ENCODE measurements around the gene NAGK.
A peak's percentile ranks its signal among the peaks of the same experiment; 100 is the strongest.
"Not testable (repeated sequence)": the region's sequence is repeated elsewhere in the genome, so short reads cannot be mapped to it uniquely, and the experiment has no call there.

The NAGK gene

DNA sequence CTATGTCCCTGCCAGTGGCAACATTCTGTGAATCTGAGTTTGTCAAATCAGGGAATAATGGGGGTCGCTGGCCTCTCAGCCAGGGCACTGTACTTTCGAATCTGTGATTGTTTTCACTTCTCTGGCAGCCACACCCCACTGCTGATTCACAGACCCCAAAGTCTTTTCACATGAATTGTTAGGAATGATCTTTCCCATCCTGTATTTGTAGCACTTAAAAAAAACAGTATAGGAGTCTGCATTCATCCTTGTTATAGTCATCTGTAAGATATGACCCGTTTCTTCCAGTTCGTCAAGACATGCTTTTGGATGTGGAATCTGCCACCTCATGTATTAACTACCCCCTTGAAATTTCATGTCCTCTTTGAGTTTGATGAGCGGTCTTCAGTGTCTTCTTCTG lies 928 bp downstream of the NAGK start:
- DNase-seq (ENCODE audit: low spot score), result no peak

DNA sequence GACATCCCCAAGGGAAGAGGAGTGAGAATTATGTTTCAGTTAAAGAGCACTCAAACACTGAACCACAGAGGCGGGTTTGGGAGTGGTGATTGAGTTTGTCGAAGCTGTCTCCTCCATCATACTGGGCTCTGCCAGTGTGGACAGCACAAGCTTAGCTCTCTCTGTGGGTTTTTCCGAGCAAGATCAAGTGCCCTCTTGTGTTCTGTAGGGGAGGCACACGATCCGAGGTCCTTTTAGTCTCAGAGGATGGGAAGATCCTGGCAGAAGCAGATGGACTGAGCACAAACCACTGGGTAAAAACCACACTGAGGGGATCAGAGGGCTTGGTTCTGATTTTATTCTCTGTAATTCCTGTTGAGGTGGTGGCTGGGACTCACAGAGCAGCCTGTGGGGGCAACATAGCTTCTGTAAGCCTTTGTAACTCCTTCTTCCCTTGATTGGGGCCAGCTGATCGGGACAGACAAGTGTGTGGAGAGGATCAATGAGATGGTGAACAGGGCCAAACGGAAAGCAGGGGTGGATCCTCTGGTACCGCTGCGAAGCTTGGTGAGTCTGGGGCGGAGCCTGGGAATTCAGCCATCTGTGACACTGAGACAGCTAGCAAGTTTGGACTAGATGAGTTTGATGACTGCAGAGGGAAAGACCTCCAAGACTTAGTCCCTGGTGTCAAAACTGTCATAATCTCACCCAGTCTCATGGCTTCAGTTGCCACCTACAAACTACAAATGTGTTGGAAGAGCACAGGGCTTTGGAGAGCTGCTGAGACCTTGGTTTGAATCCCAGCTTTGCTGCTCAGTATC lies 2.0 kb downstream of the NAGK start:
- peak; percentile 28 for DNase-seq (ENCODE audit: low spot score)

DNA sequence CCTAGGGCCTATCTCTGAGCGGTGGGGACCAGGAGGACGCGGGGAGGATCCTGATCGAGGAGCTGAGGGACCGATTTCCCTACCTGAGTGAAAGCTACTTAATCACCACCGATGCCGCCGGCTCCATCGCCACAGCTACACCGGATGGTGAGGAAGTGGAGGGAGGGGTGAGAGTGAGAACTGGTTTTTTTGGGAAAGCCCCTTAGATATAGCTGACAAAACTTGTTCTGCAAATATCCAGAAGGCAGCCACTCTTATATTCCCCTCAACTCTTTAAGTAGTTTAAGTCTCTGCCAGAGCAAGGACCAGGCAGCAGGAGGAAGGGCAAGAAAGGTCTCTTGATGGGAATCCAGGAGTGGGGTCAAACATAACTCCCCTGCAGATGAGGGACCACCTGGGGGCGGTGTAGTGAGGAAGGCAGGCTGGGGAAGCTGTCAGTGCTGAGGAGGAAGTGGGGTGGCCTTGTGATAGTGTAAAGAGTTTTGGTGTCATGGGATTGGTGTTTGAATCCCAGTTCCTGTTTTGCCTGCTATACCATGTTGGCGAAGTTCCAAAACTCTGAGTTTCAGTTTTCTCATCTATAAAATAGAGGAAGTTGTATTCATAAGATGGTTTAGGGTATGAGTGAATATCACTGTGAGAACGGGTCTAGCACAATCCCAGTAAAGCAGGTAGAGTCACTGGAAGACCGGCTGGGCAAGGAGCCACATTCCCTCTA lies 3.4 kb downstream of the NAGK start:
- peak; percentile 37 for DNase-seq (ENCODE audit: low spot score)

DNA sequence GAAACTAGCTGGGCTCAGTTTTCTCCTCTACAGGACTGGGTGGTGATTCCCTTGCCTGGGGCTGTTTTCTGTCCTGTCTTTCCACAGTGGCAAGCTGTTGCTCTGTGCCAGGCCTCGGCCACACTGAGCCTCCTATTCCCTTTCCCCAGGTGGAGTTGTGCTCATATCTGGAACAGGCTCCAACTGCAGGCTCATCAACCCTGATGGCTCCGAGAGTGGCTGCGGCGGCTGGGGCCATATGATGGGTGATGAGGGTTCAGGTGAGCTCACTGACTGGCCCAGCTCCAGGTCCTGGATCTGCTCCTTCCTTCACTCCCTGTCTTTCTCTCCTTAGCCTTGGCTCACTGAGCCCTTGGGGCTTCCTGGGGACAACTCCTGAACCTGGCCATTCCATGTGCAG lies 4.0 kb downstream of the NAGK start:
- DNase-seq (ENCODE audit: low spot score), result no peak

DNA sequence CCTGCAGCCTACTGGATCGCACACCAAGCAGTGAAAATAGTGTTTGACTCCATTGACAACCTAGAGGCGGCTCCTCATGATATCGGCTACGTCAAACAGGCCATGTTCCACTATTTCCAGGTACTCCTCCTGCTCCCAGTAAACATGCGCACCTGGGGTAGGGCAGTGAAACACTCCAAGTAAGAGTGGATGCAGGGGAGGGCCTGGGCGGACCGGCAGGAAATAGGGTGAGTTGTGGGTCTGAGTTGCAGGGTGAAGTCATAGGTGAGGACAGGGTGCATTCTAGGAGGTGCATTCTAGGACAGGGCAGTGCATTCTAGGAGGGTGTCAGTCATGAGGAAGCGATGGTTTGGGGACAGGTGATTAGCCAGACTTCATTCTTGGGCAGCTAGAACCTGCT lies 5.0 kb downstream of the NAGK start:
- DNase-seq (ENCODE audit: low spot score), result no peak

DNA sequence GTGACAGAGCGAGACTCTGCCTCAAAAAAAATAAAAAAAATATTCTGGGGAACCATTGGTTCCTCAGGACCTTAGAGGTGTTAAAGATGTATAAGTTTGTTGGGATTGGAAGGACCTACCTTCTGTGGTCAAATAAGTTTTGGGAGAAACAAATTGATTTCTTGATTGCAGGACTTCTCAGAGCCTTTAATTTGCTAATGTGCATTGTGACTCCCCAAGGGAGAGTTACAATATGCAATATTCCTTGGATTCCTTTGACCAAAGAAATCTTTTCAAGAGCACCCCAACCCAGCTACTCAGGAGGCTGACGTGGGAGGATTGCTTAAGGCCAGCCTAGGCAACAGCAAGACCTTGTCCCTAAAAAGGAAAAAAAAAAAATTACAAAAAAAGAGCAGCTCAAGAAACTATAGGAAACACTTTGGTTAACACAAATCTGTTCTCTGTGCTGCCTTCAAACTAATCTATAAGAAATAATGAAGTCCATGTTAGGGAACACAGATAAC lies 6.5 kb downstream of the NAGK start:
- no peak for DNase-seq (ENCODE audit: low spot score)

DNA sequence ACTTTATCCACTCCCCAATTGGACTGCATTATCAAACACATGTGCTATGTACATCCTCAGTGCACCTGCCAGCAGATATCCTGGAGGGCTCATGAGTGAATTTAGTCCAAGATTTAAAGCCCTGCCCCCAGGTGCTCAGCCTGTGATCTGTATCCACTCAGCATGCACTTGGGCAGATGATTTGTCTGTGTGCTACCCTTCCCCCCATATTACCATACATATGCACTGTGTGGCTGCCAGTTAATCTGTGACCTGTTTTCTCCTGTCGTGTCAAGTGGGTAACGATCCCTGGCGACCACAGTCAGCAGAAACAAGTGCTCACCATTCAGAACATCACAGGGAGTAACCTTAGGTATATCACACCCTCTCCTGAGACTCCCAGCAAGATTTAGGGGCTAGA lies 10.2 kb downstream of the NAGK start:
- DNase-seq (ENCODE audit: low spot score), result no peak

DNA sequence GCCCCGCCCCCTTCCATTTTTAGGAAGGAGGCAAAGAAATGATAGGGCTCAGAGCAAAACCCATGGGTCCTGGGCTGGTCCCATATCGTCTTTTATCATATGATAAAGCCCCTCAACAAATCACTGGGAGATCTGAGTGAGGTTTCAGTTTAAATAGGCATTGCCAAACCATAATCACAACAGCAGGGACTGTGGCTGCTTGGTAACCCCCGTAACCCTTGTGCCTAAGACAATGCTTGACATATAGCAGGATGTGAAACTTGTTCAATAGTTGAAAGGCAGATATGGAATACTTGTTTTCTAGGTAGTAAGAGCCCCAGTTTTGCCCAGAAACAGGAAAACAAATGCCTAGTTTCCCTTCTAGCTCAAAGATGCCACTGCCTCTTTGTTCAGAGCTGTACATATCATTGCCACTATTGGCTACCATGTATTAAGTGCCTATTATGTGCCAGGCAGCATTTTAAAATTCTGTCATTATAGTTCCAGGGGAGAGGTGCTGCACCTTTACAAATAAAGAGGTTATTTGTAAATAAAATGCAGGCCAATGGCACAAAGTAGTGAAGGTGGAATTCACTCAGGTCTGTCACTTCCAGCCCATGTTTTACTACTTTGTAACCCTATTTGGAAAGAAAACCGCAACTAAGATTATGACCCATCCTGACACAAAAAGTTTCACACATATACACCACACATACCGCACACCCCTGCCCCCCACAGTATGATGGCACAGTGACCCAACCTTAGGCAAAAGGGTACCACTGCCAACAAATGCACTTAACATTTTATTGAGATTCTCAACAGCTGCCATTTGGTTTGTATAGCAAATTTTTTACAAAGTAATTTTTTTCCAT lies 14.2 kb downstream of the NAGK start:
- no peak for DNase-seq (ENCODE audit: low spot score)

DNA sequence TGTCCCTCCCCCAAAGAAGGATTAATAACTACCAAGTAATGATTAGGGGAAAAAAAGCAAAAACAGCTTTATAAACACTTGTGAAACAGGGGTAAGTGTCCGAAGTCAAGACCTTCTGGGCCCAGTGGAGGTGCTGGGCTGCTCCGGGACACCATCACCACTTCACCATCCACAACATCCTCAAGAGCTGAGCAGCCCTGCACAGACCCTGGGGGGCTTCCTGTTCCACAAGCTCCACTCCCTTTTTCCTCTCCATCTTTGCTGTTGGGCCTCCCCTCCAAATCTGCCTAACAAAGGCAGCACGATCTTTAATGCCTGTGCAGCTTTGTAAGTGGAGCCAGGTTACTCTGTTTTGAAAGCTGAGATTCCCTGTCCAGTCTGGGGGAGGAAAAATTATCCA lies 14.8 kb downstream of the NAGK start:
- not testable (repeated sequence) for DNase-seq (ENCODE audit: low spot score)

DNA sequence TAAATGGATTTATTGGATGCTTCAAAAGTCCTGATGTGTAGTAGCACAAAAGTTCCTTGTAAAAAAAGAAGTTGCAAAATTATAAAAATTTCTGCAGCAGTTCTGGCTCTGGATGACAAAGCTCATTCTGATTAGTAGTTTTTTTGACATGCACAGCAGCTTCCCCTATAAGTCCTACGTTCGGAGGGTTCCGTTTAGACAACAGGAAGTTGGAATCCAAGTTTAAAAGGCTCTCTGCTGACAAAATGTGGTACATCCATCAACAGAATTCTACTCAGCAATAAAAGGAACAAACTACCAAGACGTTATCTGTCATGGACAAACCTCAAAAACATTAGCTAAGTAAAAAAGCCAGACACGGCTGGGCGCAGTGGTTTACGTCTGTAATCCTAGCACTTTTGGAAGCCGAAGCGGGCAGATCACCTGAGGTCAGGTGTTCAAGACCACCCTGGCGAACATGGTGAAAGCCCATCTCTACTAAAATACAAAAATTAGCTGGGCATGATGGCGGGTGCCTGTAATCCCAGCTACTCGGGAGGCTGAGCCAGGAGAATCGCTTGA lies 15.4 kb downstream of the NAGK start:
- DNase-seq (ENCODE audit: low spot score), result not testable (repeated sequence)

DNA sequence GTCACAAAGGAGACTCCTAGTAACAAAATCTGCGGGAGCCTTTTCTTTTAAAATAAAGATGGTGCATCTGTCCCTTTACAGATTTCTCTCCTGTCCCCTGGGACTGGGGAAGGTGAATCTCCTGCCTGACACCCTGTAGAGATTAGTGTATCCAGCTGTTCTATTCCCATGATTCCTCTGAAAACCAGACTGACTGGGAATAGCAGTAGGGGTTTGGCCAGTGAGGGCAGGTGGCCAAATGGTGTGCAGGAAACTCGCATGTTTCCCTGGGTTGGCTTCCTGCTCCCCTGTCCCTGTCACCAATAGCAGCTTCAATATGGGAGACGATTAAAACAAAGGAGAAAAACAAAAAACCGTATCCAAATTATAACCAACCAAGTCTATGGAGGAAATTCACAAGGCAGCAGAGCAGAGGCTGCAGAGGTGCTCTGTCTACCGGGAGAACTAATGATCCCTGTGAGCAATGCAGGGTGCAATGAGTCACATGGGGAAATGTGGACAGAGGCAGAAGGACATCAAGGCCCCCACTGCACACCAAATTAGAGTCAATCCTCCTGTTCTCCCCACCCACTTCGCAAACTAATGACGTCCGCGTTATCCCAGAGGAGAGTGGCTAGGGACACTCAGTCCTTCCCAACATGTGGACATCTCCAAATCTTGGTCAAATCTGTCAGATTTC lies 17.0 kb downstream of the NAGK start:
- DNase-seq (ENCODE audit: low spot score), result not testable (repeated sequence)

DNA sequence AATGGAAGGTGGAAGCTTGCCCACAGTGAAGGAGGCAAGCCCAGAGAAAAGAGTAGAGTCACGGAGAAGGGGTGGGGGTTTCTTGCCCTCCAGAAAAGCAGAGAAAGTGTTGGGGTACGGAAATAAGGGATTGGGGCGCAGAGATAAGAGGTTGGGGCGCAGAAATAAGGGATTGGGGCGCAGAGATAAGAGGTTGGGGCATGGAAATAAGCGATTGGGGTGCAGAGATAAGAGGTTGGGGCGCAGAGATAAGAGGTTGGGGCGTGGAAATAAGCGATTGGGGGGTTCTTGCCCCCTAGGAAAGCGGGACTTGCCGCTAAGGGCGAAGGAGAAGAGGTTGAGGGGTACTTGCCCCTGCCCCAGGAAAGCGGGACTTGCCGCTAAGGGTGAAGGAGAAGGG lies 21.0 kb downstream of the NAGK start:
- DNase-seq (ENCODE audit: low spot score), result not testable (repeated sequence)

DNA sequence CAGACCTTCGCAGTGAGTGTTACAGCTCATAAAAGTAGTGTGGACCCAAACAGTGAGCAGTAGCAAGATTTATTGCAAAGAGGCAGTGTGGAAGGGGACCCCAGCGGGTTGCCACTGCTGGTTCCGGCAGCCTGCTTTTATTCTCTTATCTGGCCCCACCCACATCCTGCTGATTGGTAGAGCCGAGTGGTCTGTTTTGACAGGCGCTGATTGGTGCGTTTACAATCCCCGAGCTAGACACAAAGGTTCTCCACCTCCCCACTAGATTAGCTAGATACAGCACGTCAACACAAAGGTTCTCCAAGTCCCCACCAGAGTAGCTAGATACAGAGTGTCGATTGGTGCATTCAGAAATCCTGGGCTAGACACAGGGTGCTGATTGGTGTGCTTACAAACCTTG lies 23.4 kb downstream of the NAGK start:
- DNase-seq (ENCODE audit: low spot score), result not testable (repeated sequence)

DNA sequence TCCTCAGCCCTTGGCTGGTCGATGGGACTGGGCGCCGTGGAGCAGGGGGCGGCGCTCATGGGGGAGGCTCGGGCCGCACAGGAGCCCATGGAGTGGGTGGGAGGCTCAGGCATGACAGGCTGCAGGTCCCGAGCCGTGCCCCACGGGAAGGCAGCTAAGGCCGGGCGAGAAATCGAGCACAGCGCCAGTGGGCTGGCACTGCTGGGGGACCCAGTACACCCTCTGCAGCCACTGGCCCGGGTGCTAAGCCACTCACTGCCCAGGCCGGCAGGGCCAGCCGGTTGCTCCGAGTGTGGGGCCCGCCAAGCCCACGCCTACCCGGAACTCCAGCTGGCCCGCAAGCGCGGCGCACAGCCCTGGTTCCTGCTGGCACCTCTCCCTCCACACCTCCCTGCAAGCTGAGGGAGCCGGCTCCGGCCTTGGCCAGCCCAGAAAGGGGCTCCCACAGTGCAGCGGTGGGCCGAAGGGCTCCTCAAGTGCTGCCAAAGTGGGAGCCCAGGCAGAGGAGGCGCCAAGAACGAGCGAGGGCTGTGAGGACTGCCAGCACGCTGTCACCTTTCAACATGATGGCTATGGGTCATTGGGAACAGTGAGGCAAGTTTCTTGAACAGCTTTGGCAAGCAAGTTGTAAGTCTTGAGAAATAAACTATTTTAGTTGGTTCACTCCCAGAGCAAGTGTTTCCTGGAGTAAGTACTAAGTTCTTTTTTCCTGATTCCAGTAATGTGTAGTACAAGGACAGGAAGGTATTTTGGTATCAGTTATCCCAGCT lies 24.2 kb downstream of the NAGK start:
- DNase-seq (ENCODE audit: low spot score), result not testable (repeated sequence)

DNA sequence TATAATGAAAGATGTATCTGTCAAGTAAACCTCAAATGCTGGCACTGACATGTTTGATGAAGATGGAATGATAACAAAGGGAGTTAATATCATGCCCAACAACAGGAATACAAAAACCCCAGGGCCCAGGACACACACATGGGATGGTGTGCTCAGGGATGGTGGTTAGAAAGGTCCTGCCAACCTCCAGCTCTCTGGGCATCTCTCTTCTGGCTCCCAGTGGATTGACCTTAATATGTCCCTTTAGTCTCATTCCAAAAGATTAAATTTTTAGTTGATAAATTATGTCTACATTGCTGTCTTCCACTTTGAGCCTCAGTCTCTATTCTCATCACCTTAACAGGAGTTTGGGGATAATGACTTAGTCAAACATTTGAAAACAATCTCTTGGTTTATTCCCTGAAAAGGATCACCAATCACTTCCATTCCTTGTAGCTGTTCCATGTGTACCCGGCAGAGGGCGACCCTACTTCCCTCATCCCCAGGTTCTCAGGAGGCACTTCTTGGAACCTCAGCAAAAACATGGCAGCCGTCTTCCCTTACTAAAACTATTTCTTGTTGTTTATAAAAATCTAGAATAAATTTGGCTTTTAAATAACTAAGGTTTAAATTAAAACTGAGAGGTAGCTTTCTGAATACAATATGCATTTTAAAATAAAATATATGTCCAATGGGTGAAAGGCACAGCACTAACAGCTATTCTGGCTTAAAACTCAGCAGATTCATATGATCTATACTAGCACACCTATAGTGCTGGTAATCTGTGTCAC lies 31.9 kb downstream of the NAGK start:
- peak; percentile 59 for DNase-seq (ENCODE audit: low spot score)

DNA sequence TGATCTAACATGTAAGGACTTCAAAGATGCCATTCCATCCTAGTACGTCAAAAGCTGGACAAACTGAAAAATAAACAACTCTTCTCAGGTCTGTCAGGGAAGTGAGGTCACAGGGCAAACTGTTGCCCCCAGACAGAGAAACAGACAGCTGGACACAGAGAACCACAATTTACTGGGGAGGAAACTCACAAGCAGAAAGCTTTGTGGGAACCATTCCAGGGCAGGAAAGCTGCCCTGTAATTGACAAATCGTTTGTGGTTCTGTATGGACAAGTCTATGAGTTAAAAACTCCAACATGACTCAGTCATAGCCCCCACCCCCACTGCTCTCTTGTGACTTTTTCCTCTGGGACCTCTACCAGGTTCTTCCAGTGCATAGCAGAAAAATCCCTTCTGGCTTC lies 33.2 kb downstream of the NAGK start:
- no peak for DNase-seq (ENCODE audit: low spot score)

DNA sequence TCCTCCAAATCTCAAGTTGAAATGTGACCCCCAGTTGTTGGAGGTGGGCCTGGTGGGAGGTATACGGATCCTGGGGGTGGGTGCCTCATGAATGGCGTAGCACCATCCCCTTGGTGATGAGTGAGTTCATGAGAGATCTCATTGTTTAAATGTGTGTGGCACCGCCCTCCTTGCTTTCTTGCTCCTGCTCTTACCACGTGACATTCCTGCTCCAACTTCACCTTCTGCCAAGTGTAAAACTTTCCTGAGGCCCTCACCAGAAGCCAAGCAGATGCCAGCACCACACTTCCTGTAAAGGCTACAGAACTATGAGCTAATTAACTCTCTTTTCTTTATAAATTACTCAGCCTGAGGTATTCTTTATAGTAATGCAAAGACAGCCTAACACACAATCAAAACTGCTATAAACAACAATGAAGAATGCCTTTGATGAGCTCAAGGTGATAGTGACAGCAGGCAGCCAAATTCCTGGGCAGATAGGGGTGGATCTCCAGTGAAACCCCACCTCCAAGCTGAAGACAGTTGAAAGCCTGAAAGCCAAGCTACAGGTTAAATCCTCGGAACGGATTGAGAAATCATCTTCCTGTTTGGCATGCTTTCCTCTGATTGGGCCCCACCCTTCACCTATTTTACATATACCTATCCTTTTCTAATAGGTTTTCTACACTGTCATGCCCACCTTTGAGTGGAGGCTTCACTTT lies 34.7 kb downstream of the NAGK start:
- no peak for DNase-seq (ENCODE audit: low spot score)

DNA sequence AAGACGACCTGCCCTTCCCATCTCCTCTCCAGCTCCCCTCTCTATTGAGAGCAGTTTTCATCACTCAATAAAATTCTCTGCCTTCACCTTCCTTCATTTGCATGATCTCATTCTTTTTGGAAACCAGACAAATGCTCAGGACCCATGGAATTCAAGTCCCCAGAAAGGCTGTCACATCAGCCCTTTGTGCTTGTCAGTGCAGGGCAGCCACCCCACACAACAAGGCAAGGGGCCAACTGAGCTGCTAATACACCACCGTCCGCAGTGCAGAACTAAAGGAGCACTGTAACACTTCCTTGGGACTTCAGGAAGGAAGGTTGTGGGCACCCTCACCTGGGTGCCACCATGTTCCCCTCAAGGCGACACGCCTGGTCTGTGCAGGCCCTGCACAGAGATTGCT lies 35.4 kb downstream of the NAGK start:
- no peak for DNase-seq (ENCODE audit: low spot score)

DNA sequence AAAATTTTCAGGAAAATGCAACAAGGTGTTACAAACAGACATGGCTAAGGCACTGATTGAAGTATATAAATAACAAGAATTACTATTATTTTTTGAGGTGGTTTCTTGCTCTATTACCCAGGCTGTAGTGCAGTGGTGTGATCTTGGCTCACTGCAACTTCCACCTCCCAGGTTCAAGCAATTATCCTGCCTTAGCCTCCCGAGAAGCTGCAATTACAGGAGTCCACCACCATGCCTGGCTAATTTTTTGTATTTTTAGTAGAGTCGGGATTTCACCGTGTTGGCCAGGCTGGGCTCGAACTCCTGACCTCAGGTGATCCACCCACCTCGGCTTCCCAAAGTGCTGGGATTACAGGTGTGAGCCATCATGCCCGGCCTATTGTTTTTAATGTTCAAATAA lies 38.0 kb downstream of the NAGK start:
- DNase-seq (ENCODE audit: low spot score), result not testable (repeated sequence)

Data from kidney capillary endothelial cell (primary cell).